GM21529 (cell line): Measurements from ENCODE around the gene ZNF14.
"Not testable (repeated sequence)": the region's sequence is repeated elsewhere in the genome, so short reads cannot be mapped to it uniquely, and the experiment has no call there.

Experiments
- ATAC-seq: cut with Tn5 transposase; IDR thresholded peaks from one replicate; pipeline ENCODE4 v1.9.1; 2021; ENCODE audit not compliant: unreplicated experiment

Gene ZNF14

GRCh38 chr19:19696386-19696785, 36.5 kb downstream of the ZNF14 start:
- ATAC-seq: no peak

- no peak for ATAC-seq
These were observed 41.2 kb downstream of the ZNF14 start for GRCh38 chr19:19691683-19692082.

DNA sequence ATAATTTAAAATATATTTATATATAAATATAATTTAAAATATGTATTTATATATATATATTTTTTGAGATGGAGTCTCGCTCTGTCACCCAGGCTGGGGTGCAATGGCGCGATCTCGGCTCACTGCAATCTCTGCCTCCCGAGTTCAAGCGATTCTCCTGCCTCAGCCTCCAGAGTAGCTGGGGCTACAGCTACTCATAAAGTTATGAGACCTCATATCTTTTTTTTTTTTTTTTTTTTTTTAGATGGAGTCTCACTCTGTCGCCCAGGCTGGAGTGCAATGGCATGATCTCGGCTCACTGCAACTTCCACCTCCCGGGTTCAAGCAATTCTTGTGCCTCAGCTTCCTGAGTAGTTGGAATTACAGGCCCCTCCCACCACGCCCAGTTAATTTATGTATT, 43.9 kb downstream of the ZNF14 start:
- ATAC-seq: not testable (repeated sequence)

- ATAC-seq: no peak
These were observed 45.8 kb downstream of the ZNF14 start for GRCh38 chr19:19687090-19687489.

DNA sequence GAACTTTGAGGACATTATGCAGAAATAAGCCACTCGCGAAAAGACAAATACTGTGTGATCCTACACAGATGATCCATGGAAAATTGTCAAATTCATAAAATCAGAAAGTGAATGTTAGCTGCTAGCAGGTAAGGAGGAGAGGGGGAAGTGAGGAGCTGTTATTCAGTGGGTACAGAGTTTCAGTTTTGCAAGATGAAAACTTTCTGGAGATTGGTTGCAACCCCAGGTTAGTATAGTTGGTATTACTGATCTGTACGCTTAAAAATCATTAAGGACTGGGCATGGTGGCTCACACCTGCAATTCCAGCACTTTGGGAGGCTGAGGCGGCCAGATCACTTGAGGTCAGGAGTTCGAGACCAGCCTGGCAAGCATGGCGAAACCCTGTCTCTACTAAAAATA, 46.3 kb downstream of the ZNF14 start:
- no peak for ATAC-seq

DNA sequence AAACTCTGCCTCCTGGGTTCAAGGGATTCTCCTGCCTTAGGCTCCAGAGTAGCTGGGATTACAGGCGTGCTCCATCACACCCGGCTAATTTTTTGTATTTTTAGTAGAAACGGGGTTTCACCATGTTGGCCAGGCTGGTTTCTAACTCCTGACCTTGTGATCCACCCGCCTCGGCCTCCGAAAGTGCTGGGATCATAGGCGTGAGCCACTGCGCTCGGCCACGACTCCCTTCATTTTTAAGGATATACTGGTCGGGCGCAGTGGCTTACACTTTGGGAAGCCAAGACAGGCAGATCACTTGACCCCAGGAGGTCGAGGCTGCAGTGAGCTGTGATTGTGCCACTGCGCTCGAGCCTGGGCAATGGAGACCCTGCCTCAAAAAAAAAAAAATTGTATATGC, 46.8 kb downstream of the ZNF14 start:
- ATAC-seq: not testable (repeated sequence)

DNA sequence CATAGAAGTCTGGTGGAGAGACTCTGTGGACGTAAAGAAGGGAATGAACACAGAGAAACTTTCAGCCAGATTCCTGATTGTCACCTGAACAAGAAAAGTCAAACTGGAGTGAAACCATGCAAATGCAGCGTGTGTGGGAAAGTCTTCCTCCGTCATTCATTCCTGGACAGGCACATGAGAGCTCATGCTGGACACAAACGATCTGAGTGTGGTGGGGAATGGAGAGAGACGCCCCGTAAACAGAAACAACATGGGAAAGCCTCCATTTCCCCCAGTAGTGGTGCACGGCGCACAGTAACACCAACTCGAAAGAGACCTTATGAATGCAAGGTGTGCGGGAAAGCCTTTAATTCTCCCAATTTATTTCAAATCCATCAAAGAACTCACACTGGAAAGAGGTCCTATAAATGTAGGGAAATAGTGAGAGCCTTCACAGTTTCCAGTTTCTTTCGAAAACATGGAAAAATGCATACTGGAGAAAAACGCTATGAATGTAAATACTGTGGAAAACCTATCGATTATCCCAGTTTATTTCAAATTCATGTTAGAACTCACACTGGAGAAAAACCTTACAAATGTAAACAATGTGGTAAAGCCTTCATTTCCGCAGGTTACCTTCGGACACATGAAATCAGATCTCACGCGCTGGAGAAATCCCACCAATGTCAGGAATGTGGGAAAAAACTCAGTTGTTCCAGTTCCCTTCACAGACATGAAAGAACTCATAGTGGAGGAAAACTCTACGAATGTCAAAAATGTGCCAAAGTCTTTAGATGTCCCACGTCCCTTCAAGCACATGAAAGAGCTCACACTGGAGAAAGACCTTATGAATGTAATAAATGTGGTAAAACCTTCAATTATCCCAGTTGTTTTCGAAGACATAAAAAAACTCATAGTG, 53.5 kb downstream of the ZNF14 start:
- ATAC-seq: no peak

- ATAC-seq: no peak
These were observed 55.3 kb downstream of the ZNF14 start for GRCh38 chr19:19677579-19677978.

DNA sequence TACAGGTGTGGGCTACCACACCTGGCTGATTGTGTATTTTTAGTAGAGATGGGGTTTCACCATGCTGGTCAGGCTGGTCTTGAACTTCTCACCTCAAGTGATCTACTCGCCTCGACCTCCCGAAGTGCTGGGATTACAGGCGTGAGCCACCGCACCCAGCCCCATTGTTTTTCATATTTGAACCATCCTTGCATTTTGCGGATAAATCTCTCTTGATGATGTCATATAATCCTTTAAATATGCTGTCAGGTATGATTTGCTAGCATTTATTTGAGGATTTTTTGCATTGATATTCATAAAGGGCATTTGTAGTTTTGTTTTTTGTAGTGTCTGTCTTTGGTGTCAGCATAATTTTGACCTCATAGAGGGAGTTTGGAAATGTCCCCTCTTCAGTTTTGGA, 58.6 kb downstream of the ZNF14 start:
- no peak for ATAC-seq

- ATAC-seq: no peak
These were observed 60.1 kb downstream of the ZNF14 start for GRCh38 chr19:19672816-19673215.

GRCh38 chr19:19670070-19670551, 62.8 kb downstream of the ZNF14 start:
- ATAC-seq: no peak

- peak; percentile 67 for ATAC-seq
These were observed 64.5 kb downstream of the ZNF14 start, which contains the start of gene ZNF101 for GRCh38 chr19:19668230-19669012. Gene ZNF101 (plus strand): TSS chr19:19668839. CDS start chr19:19668964, 125 bp downstream.

DNA sequence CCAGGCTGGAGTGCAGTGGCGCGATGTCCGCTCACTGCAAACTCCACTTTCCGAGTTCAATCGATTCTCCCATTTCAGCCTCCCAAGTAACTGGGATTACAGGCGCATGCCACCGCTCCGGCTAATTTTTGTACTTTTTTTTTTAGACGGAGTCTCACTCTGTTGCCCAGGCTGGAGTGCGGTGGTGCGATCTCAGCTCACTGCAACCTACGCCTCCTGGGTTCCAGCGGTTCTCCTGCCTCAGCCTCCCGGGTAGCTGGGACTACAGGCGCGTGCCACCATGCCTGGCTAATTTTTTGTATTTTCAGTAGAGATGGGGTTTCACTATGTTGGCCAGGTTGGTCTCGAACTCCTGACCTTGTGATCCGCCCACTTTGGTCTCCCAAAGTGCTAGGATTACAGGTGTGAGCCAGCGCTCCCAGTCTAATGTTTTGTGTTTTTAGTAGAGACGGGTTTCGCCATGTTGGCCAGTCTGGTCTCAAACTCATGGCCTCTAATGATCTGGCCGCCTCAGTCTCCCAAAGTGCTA, 67.4 kb downstream of the ZNF14 start:
- ATAC-seq: not testable (repeated sequence)

GRCh38 chr19:19663256-19664120, 69.4 kb downstream of the ZNF14 start, which contains the start of gene ATP13A1:
Gene ATP13A1 (minus strand): TSS chr19:19663676. CDS start chr19:19663666, 10 bp downstream.
- peak; percentile 57 for ATAC-seq

- no peak for ATAC-seq
These were observed 70.0 kb downstream of the ZNF14 start for GRCh38 chr19:19662871-19663255.

DNA sequence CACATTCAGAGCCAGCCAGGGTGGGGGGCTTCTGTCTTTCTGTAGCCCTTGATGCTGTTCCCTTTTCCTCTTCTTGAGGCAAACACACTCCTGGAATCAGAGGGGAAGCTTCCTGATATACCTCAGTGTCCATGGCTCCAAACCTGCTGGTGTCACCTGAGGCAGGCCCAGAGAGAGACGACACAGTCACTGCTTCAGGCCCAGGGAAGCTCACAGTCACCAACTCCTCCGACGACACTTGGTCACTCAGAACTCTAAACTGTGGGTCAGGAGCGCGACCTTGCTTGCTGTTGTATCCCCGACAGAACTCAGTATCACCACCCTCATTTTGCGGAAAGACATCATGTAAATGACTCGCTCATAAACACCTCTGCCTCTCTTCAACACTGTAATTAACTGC, 70.6 kb downstream of the ZNF14 start:
- ATAC-seq: no peak

GRCh38 chr19:19661675-19662251, 71.1 kb downstream of the ZNF14 start:
- ATAC-seq: peak; percentile 46

DNA sequence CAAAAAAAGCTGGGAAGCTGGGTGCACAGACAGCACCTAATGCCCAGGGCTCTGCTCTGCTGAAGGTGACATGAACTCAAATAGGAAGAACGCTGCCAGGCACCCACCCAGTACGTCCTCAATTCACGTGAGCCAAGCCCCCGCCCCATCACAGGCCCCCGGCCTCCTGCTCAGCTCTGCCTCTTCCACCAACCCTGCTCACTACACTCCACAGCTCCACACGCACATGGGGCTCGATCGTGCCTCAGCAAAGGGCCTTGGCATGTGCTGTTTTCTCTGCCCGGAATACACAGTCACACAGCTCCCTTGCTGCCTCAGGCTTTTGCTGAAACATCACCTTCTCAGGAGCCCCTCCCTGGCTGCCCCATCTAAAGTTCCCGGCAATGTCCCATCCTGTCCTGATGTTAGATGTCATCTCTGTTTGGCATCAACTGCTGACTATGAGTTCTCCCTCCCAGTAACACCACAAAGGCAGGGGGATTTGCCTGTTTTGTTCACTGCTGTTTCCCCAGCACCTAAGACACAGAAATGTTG, 71.7 kb downstream of the ZNF14 start:
- no peak for ATAC-seq
